Measurements from ENCODE around the gene TUBG1.
"Not testable (repeated sequence)": the region's sequence is repeated elsewhere in the genome, so short reads cannot be mapped to it uniquely, and the experiment has no call there.

GRCh38 chr17:42621987-42622386 is 12.5 kb downstream of the TUBG1 start:
- TF ChIP-seq CTCF, POLR2A, EP300, POLR2AphosphoS5 (IDR thresholded peaks at IDR 0.05): not testable (repeated sequence)

Measured in sigmoid colon (tissue), 4 donors.